ENCODE results near the gene ADCY9. TPM values are rescaled to one million over a fixed set of nuclear protein-coding genes. Genes with fewer than 3 reads are reported as not detected.
A peak's percentile ranks its signal among the peaks of the same experiment; 100 is the strongest.

The ADCY9 gene
- total RNA-seq, 2 donors from 2014 or later = 18.6 to 18.7 TPM

GRCh38 chr16:4097826-4098240 lies 18.4 kb downstream of the ADCY9 start:
- DNase-seq (no peak), ATAC-seq (replicated peaks in 1 of 2) (no peak)
- H3K9me3 Mint-ChIP-seq = no peaks in the 10 kb centered on the region
- peaks cover 4% of the 10 kb centered on the region for H3K4me1 Mint-ChIP-seq (ENCODE audit: low read depth)
- H3K36me3 Mint-ChIP-seq (ENCODE audit: insufficient read depth in 2 of 2) = peaks cover 0 to 3% of the 10 kb centered on the region in 2 donors
- no peak overlapping the region for H3K4me3 Mint-ChIP-seq
- no peak overlapping the region for H3K27ac Mint-ChIP-seq
- no peaks in the 10 kb centered on the region for H3K27me3 Mint-ChIP-seq (ENCODE audit: low read depth)

DNA sequence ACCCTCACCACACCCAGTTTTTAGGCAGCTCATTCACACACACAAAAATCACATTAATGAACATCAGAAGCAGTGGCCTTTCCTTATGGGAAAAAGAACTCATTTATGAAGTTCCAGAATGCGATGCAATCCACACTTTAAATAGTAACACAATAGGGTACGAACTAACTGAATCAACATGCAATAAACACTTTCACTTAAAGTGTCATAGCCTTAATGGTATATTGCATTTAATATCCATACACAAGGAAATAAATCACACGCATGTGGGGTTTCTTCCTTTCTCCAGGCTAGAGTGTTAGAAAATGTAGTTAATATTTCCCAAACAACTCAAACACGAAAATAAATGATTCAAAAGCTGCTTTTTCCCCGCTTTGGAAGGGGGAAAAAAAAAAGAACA lies 19.7 kb downstream of the ADCY9 start:
- Mint-ChIP-seq H3K27ac (no peak overlapping the region), H3K27me3 (ENCODE audit: low read depth) (no peaks in the 10 kb centered on the region), H3K9me3 (no peaks in the 10 kb centered on the region), H3K4me1 (ENCODE audit: low read depth) (peaks cover 4% of the 10 kb centered on the region), H3K36me3 (ENCODE audit: insufficient read depth in 2 of 2) (peaks cover 0 to 3% of the 10 kb centered on the region in 2 donors), H3K4me3 (no peak overlapping the region)
- ATAC-seq (replicated peaks in 1 of 2) (no peak), DNase-seq (no peak)

- DNase-seq = no peak
- Mint-ChIP-seq H3K27me3 (ENCODE audit: low read depth) (no peaks in the 10 kb centered on the region), H3K4me3 (no peak overlapping the region), H3K27ac (no peak overlapping the region), H3K9me3 (no peaks in the 10 kb centered on the region), H3K4me1 (ENCODE audit: low read depth) (peaks cover 4% of the 10 kb centered on the region), H3K36me3 (ENCODE audit: insufficient read depth in 2 of 2) (peaks cover 0 to 3% of the 10 kb centered on the region in 2 donors)
- ATAC-seq (replicated peaks in 1 of 2) = no peak
Measured at GRCh38 chr16:4094127-4094773, 22.0 kb downstream of the ADCY9 start.

DNA sequence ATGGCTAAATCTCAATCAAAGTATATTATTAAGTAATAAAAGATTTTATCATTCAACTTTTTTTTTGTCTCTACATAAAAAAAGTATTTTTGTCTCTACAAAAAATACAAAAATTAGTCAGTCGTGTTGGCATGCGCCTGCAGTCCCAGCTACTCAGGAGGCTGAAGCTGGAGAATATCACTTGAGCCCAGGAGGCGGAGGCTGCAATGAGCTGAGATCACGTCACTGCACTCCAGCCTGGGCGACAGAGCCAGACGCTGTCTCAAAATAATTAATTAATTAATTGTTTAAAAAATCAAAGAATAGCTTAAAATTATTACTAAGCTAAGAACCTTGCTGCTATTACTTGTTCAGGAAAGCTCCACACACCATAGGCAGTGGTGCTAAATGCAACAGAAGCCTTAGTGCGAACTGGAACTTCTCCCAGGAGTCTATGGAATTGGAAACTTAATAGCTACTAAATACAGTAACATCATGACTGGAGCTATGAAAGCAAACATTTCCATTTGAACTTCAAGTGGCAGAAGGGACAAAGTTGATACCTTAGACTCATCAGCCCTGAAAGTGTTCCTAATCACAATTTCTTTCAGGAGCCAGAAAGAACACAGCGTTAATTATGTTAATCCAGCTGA lies 22.6 kb downstream of the ADCY9 start:
- ATAC-seq (replicated peaks in 1 of 2) (no peak), DNase-seq (no peak)
- Mint-ChIP-seq H3K4me1 (ENCODE audit: low read depth) (peaks cover 4% of the 10 kb centered on the region), H3K27ac (no peak overlapping the region), H3K36me3 (ENCODE audit: insufficient read depth in 2 of 2) (peaks cover 0 to 3% of the 10 kb centered on the region in 2 donors), H3K4me3 (no peak overlapping the region), H3K27me3 (ENCODE audit: low read depth) (no peaks in the 10 kb centered on the region), H3K9me3 (no peaks in the 10 kb centered on the region)

GRCh38 chr16:4092547-4093265 lies 23.5 kb downstream of the ADCY9 start:
- H3K36me3 Mint-ChIP-seq (ENCODE audit: insufficient read depth in 2 of 2) = peaks cover 0 to 3% of the 10 kb centered on the region in 2 donors
- DNase-seq (no peak), ATAC-seq (replicated peaks in 1 of 2) (no peak)
- H3K4me3 Mint-ChIP-seq = no peak overlapping the region
- peaks cover 4% of the 10 kb centered on the region for H3K4me1 Mint-ChIP-seq (ENCODE audit: low read depth)
- no peak overlapping the region for H3K27ac Mint-ChIP-seq
- no peaks in the 10 kb centered on the region for H3K9me3 Mint-ChIP-seq
- no peaks in the 10 kb centered on the region for H3K27me3 Mint-ChIP-seq (ENCODE audit: low read depth)

DNA sequence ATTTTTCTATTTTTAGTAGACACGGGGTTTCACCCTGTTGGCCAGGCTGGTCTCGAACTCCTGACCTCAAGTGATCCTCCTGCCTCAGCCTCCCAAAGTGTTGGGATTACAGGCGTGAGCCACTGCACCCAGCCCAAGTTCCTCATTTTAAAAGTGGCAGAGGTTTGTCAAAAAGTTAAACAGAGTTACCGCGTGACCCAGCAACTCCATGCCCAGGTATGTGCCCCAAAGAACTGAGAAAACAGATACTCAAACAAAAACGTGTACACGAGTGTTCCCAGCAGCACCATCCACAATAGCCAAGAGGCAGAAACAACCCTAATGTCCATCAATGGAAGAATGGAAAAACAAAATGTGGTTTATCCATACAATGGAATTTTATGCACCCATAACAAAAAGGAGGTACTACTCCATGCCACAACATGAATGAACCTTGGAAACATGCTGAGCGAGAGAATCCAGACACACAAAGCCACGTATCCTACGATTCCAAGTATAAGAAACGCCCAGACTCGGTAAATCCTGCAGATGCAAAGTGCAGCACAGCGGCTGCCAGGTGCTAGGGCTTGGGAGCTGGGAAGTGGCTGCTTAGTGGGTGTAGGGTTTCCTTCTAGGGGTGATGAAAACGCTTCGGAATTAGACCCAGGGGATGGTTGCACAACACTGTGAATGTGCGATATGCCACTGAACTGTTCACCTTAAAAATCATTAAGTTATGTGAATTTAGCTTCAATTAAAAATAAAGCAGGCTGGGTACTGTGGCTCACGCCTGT lies 24.8 kb downstream of the ADCY9 start:
- Mint-ChIP-seq H3K4me3 (no peak overlapping the region), H3K9me3 (no peaks in the 10 kb centered on the region), H3K4me1 (ENCODE audit: low read depth) (peaks cover 4% of the 10 kb centered on the region), H3K27ac (no peak overlapping the region), H3K36me3 (ENCODE audit: insufficient read depth in 2 of 2) (peaks cover 0 to 3% of the 10 kb centered on the region in 2 donors), H3K27me3 (ENCODE audit: low read depth) (no peaks in the 10 kb centered on the region)
- no peak for DNase-seq
- no peak for ATAC-seq (replicated peaks in 1 of 2)

GRCh38 chr16:4090351-4090851 lies 25.8 kb downstream of the ADCY9 start:
- Mint-ChIP-seq H3K4me1 (ENCODE audit: low read depth) (peaks cover under 1% of the 10 kb centered on the region), H3K4me3 (no peak overlapping the region), H3K9me3 (no peaks in the 10 kb centered on the region), H3K36me3 (ENCODE audit: insufficient read depth in 2 of 2) (peaks cover 0 to 3% of the 10 kb centered on the region in 2 donors), H3K27ac (no peak overlapping the region), H3K27me3 (ENCODE audit: low read depth) (no peaks in the 10 kb centered on the region)
- ATAC-seq (replicated peaks in 1 of 2) (no peak), DNase-seq (no peak)

GRCh38 chr16:4089811-4090301 lies 26.4 kb downstream of the ADCY9 start:
- no peak for ATAC-seq (replicated peaks in 1 of 2)

GRCh38 chr16:4089251-4089810 lies 26.9 kb downstream of the ADCY9 start:
- Mint-ChIP-seq H3K36me3 (ENCODE audit: insufficient read depth in 2 of 2) (no peaks in the 10 kb centered on the region), H3K4me3 (no peak overlapping the region), H3K27me3 (ENCODE audit: low read depth) (no peaks in the 10 kb centered on the region), H3K9me3 (no peaks in the 10 kb centered on the region), H3K27ac (no peak overlapping the region), H3K4me1 (ENCODE audit: low read depth) (no peaks in the 10 kb centered on the region)
- no peak for ATAC-seq (replicated peaks in 1 of 2)
- no peak for DNase-seq

More at GRCh38 chr16:4089811-4090301, 26.4 kb downstream of the ADCY9 start:
- Mint-ChIP-seq H3K9me3 (no peaks in the 10 kb centered on the region), H3K4me1 (ENCODE audit: low read depth) (no peaks in the 10 kb centered on the region), H3K27me3 (ENCODE audit: low read depth) (no peaks in the 10 kb centered on the region), H3K36me3 (ENCODE audit: insufficient read depth in 2 of 2) (peaks cover 0 to 3% of the 10 kb centered on the region in 2 donors), H3K4me3 (no peak overlapping the region), H3K27ac (no peak overlapping the region)
- no peak for DNase-seq

DNA sequence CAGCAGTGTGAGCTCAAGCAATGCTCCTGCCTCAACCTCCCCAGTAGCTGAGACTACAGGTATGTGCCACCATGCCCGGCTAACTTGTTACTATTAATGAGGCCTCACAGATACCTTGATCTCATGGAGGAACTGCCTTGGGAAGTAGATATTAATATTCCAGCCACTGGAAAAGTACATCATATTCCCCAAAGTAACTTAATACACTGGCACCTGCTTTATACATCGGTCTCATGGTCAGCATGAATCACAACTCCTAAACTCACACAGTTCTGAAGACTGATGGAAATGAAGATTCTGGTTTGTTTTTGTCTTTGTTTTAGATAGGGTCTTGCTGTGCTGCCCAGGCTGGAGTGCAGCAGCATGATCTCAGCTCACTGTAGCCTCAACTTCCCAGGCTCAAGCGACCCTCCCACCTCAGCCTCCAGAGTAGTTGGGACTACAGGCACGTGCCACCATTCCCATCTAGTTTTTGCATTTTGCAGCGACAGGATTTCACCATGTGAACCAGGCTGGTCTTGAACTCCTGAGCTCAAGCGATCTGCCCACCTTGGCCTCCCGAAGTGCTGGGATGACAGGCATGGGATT lies 28.2 kb downstream of the ADCY9 start:
- ATAC-seq (replicated peaks in 1 of 2) (no peak), DNase-seq (no peak)
- peaks cover 2% of the 10 kb centered on the region for H3K4me1 Mint-ChIP-seq (ENCODE audit: low read depth)
- no peak overlapping the region for H3K4me3 Mint-ChIP-seq
- H3K27ac Mint-ChIP-seq = peak overlapping the region; percentile 17
- H3K9me3 Mint-ChIP-seq = no peaks in the 10 kb centered on the region
- H3K27me3 Mint-ChIP-seq (ENCODE audit: low read depth) = no peaks in the 10 kb centered on the region
- H3K36me3 Mint-ChIP-seq (ENCODE audit: insufficient read depth in 2 of 2) = no peaks in the 10 kb centered on the region

DNA sequence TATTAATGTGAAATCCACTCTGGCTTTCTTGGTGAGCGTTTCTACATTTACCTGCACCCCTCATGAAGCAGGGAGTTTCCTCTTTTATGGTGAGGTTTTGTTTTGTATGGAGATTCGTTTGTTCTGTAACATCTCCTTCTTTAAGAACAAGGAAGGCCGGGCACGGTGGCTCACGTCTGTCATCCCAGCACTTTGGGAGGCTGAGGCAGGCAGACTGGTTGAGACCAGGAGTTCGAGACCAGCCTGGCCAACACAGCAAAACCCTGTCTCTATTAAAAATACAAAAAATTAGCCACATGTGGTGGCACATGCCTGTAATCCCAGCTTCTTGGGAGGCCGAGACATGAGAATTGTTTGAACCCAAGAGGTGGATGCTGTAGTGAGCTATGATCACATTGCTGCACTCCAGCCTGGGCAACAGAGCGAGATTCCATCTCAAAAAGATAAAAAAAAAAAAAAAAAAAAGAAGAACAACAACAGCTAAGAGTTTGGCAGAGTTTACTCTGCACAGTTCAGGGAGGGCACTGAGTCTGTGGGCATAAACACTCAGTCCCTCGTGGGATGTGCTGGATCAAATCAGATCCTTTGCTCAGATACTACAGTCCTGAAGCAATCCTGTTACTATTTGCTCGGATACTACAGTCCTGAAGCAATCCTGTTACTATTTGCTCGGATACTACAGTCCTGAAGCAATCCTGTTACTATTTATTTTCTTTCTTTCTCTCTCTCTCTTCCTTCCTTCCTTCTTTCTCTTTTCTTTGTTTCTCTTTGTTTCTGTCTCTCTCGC lies 28.9 kb downstream of the ADCY9 start:
- DNase-seq (no peak), ATAC-seq (replicated peaks in 1 of 2) (no peak)
- H3K36me3 Mint-ChIP-seq (ENCODE audit: insufficient read depth in 2 of 2) = no peaks in the 10 kb centered on the region
- H3K27me3 Mint-ChIP-seq (ENCODE audit: low read depth) = no peaks in the 10 kb centered on the region
- H3K27ac Mint-ChIP-seq = peak overlapping the region; percentile 17
- H3K9me3 Mint-ChIP-seq = no peaks in the 10 kb centered on the region
- no peak overlapping the region for H3K4me3 Mint-ChIP-seq
- peaks cover 10% of the 10 kb centered on the region for H3K4me1 Mint-ChIP-seq (ENCODE audit: low read depth)

Data from activated T-cell treated with anti-CD3 and anti-CD28 coated beads, Interleukin-2, amount 50 U/mL, for 72 hours (primary cell).